ENCODE data around the gene MSRB3.

The MSRB3 gene

DNA sequence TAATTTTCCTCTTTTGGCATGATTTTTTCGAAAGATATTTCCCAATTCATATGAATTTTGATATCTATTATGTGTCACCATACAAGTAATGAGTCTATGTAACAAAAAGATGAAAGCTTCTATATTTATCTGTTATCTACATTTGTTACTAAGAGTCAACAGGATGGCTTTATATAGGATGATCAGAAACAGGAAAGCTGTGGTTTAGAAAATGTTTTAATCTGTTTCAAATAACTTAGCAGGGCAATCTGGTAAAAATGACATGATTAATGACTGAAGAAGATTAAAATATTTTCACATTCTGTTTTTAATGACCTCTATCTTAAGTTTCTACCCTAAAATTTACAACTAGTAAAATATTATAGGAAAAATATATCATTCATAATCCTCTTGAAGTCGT lies 105.8 kb downstream of the MSRB3 start:
- H3K27ac ChIP-seq = no peak overlapping the region
- DNase-seq (ENCODE audit: low read depth, low spot score) = no peak

DNA sequence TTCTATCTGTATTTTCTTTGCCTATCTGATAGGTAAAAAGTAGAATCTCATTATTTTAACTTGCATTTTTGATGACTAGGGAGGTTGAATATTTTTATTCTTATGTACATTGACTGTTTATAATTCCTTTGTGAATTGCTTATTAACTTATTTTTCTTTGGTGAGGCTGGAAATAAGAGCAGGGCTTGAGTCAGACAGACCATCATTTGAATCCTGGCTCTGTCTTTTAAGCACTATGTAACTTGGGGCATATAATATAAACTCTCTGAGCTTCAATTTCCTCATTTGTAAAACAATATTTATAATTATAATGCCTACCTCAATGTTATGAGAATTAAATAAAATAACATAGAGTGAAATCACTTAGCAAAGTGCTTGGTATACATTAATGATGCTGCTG lies 108.9 kb downstream of the MSRB3 start:
- no peak overlapping the region for H3K27ac ChIP-seq
- no peak for DNase-seq (ENCODE audit: low read depth, low spot score)

DNA sequence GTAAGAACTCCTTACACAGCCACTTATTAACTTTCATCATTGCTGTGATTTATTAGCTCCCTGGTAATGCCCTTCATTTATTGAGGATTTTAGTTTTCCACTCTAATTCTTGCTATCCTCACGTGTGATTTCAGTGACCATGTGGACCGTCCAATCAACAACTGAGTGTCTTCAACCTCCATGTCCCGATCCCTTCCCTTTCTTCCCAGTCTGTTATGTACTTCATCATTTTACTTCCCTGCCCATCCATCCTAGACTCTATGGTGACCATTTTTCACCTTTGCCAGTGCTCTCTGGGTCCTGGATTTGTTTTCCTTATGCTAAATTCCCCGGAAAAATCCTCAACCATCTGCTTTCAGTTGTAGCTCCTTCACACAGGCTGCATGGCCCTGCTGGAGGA lies 111.0 kb downstream of the MSRB3 start:
- no peak for DNase-seq (ENCODE audit: low read depth, low spot score)

DNA sequence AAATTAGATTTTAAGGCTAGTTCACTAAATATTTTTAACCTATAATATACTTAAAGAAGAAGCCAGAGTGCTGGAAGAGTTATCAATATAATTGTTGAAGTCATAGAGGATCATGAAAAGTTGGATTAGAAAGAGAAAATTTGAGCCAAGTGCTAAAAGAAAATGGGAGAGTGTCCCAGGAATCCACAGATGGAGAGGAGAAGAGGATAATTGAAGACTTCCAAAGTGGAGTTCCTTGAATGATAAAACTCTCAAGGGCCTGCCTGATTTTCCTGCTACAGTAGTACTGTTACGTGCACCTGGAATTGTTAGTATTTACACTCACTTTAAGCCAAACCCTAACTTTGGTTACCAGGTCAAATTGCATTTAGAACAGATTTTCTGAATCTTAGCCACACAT lies 113.2 kb downstream of the MSRB3 start:
- H3K27ac ChIP-seq = no peak overlapping the region
- no peak for DNase-seq (ENCODE audit: low read depth, low spot score)

More for the DNA sequence above, 111.0 kb downstream of the MSRB3 start:
- H3K27ac ChIP-seq = no peak overlapping the region

DNA sequence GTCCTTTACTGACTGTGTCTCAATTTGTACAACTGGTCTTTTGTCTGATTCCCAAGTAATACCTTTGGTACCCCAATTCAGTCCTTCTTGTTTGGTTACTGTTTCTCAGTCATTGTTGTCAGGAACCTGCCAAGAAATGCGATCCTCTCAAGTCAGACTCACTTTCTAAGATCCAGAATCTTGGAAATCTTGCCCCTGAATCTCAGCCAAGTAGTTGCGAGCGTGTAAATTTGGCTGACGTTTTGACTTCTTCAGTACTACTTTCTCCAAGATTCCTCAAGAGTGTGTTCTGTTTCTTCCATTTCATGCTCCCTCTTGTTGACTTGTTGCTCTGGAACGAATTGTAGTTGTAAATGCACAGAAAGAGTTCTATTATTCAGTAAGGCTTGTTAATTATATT lies 114.0 kb downstream of the MSRB3 start:
- no peak for DNase-seq (ENCODE audit: low read depth, low spot score)

DNA sequence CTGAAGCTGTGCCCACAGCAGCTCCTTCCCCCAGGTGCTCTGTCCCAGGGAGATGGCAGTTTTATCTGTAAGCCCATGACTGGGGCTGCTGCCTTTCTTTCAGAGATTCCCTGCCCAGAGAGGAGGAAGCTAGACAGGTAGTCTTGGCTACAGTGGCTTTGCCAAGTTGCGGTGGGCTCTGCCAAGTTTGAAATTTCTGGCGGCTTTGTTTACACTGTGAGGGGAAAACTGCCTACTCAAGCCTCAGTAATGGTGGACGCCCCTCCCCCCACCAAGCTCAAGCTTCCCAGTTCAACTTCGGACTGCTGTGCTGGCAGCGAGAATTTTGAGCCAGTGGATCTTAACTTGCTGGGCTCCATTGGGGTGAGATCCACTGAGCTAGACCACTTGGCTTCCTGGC lies 124.7 kb downstream of the MSRB3 start:
- no peak for DNase-seq (ENCODE audit: low read depth, low spot score)
- no peak overlapping the region for H3K27ac ChIP-seq

More for the DNA sequence above, 114.0 kb downstream of the MSRB3 start:
- H3K27ac ChIP-seq = no peak overlapping the region

DNA sequence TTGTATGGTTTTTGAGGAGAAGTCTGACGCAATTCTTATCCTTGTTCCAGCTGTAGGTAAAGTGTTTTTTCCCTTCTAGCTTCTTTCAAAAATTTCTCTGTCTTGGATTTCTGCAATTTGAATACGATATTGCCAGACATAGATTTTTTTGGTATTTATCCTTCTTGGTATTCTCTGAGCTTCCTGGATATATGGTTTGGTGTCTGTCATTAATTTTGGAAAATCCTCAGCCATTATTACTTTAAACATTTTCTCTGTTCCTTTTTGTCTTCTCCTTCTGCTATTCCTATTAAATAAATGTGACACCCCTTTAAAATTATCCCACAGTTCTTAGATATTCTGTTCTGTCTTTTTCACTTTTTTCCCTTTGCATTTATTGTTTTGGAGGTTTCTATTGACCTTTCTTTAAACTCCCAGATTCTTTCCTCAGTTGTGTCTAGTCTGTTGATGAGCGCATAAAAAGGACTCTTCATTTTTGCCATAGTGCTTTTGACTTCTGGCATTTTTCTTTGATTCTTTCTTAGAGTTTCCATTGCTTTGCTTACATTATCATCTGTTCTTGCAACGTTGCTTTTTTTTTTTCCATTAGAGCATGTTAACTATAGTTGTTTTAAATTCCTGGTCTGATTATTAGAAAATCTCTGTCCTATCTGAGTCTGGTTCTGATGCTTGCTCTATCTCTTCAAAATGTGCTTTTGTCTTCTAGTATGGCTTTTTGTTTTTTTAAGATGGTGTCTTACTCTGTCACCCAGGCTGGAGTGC lies 129.1 kb downstream of the MSRB3 start:
- no peak for DNase-seq (ENCODE audit: low read depth, low spot score)
- no peak overlapping the region for H3K27ac ChIP-seq

DNA sequence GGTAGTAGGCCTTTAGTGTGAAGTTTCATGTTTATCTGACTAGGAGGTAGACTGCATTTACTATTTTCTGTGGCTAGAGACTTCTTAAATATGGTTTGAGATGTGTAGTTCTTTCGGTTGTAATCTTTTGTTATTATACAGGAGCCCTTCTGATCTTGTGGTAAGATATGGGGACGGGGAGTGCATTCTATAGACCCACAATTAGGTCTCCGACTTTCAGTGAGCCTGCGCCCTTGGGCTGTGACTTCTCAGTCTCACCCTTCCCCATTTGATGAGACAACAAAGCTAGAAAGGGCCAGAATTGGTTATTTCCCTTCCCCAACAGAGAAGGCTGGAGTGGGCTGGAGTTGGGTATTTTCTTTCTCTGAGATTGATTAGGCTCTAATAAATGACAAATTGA lies 130.0 kb downstream of the MSRB3 start:
- DNase-seq (ENCODE audit: low read depth, low spot score) = no peak
- H3K27ac ChIP-seq = no peak overlapping the region

DNA sequence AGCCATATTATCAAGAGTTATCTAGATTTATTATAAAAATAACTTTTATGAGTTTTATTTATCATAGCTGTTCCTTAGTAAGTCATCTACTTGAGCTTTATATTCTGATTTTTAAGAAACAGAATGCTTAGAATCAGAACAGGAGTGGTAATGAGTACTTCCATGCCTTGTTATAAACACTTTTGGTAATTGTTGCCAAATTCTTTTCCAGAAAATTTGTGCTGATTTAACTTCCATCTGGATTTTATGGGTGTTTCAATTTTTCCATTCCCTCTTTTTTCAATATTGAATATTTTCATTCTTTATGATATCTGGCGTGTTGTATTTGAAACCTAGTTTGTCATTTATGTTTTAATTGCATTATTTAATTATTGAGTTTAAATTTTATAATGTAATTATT lies 131.2 kb downstream of the MSRB3 start:
- DNase-seq (ENCODE audit: low read depth, low spot score) = no peak
- H3K27ac ChIP-seq = no peak overlapping the region

DNA sequence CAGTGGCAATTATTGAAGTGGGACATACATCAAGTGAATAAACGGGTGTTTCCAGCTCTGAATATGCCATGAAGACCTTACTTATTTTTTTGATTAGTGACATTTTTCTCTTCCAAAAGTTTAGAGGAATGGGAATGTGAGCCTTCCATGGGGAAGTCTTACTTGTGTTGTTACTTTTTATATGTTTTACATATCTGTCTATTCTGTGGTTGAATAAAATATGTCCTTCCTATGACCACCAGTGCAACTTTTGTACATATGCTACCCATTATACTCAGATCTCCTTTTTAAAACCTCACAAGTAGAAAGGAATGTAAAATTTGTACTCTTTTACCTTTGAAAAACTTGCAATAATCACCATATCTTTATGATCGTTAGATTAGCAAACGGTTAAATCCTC lies 132.7 kb downstream of the MSRB3 start:
- no peak for DNase-seq (ENCODE audit: low read depth, low spot score)
- H3K27ac ChIP-seq = no peak overlapping the region

DNA sequence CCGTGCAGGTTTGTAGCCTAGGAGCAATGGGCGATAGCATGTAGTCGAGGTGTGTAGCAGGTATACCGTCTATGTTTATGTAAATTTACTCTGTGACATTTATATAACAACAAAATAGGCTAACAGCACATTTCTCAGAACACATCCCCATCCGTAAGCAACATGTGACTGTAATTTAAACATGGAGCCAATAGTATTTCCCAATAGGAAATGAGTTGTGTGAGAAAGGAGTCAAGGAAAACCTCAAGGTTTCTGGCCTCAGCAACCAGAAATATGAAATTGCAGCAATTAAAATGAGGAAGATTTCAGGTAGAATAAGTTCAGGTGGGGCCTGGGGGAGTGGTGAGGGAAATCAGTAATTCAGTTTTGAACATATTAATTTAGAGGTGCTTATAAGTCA lies 136.0 kb downstream of the MSRB3 start:
- no peak for DNase-seq (ENCODE audit: low read depth, low spot score)
- no peak overlapping the region for H3K27ac ChIP-seq

DNA sequence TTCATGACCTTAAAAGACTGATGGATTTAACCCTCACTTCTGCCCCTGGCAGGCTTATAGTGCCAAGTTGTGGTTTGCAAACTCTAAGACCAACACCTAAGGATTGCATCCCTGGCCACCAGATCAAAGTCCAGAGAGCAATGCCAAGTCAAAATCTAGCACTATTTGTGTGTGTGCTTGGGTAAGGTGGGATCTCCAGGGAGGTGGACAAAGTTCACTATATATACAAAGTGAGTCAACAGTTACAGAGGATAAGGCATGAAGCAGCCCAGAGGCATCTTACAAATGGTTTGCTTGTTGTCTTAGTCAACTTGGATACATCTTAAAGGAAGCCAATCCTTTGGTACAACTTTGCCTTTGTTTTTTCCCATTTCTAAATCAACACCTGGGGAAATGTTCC lies 137.3 kb downstream of the MSRB3 start:
- DNase-seq (ENCODE audit: low read depth, low spot score) = no peak
- H3K27ac ChIP-seq = no peak overlapping the region

DNA sequence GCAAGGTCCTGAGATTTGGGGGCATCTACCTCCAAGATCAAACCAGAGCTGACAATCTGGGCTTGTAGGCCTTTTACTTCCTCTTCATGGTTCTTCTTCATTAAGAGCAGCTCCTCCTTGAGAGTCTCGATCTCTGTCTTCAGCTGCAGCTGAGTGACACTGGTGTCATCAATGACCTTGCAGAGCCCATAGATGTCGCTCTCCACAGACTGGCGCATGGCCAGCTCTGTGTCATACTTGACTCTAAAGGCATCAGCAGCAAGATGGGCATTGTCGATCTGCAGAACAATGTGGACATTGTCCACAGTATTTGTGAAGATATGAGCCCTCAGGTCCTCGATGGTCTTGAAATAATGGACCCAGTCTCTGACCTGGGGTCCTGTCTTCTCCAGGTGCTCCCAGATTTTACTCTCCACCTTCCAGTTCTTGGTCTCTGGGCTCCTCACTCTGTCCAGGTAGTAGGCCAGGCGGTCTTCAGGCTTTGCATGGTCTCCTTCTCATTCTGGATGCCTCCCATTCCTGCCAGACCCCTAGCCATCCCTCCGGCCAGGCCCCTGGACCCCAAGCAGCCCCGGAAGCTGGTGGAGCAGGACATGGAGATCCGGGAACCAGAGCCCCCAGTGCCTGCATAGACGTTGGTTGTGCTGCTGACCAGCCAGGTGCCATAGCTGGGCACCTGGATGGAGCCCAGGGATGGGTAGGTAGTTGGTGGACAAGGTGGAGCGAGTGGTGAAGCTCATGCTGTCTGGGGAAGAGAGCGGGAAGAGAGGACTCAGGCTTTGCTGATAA lies 141.0 kb downstream of the MSRB3 start:
- no peak overlapping the region for H3K27ac ChIP-seq
- DNase-seq (ENCODE audit: low read depth, low spot score) = no peak

DNA sequence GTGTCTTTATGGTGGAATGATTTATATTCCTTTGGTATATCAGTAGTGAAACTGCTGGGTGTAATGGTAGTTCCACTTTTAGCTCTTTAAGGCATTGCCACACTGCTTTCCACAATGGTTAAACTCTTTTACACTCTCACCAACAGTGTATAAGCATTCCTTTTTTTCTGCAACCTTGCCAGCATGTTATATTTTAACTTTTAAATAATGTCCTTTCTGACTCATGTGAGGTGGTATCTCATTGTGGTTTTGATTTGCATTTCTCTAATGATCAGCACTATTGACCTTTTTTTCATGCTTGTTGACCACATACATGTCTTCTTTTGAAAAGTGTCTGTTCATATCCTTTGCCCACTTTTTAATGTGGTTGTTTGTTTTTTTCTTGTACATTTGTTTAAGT lies 142.5 kb downstream of the MSRB3 start:
- DNase-seq (ENCODE audit: low read depth, low spot score) = no peak
- H3K27ac ChIP-seq = no peak overlapping the region

DNA sequence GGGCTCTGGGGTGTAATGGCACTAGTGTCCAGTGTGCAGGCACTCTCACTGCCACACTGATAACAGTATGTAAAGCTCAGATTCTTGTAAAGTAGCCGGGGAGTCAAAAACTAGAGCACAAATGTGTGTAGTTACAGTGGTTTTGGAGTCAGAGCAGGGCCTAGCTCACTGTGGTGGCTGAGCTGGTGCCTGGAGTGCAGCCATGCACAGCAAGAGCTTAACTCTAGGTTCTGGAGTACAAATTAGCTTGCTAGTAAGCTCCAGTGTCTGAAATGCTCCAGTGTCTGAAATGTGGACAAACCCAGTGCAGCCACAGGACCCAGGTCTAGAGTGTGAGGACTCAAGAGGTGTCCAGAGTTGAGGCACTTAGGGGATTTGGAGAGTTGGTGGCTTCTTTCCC lies 149.2 kb downstream of the MSRB3 start:
- no peak for DNase-seq (ENCODE audit: low read depth, low spot score)
- no peak overlapping the region for H3K27ac ChIP-seq

DNA sequence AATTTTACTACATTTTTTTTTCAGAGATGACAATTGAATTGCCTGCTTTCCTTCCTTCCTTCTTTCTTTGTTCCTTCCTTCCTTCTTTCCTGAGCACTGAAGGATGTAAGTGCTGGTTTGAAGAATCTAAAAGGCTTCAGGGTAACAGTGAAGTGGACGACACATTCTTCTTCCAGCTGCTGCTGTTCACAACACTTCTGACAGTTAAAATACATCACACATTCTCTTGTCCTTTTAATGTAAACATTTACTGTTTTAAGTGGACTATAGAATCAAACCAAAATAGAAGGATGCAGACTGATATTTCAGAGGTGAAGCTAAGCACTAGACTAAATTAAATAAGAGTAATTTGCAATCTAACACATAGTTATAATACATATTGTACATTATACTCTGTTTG lies 151.5 kb downstream of the MSRB3 start:
- no peak for DNase-seq (ENCODE audit: low read depth, low spot score)
- peak overlapping the region; percentile 68 for H3K27ac ChIP-seq

DNA sequence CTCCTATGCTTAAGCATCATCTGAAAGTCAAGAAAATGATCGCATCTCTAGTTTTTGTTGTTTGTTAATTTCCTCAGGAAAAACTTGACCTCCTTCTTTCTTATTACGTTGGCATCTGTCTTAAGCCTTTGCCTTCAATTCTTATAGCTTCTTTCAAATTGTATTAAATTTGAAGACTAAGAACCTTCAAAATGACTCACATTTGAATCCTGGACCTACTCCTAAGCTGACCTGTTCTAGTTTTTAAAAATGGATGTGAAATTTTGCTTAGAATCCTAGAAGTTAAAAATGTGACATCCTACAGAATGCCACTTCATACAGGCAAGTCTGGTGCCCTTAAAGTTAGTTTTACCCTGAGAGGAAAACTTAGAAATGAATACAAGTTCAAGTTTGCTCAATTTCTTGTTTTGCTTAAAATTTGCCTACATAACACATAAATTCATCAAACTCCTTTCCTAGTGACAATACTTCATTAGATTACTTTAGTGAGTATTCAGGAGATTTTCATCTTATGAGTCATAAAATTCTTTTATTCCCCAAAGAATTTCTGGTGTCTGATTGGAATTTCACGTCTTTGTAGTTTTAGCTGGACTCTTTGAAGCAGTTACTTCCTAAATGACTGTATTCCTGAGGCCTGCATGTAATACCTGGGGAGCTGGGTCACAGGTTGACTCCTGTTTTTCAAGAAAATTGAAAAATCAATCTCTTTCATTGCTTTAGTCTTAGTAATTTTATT lies 152.3 kb downstream of the MSRB3 start:
- H3K27ac ChIP-seq = peak overlapping the region; percentile 68
- no peak for DNase-seq (ENCODE audit: low read depth, low spot score)

DNA sequence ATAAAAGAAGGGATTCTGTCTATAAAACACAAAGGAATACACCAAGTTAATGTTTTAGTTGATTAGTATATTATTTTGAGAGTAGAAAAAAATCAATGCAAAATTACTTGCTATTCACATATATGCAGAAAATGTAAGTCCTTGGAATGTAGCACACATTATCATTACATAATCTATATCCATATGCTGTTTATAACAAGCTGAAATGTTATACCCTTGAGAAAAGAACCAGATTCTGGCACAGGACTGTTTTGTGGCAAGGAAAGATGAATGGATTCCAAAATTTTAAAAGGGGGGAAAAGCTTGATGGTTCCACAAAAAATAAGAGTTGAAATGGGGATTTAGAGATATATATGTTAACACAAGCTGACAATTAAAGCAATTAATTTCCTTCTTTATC lies 153.6 kb downstream of the MSRB3 start:
- H3K27ac ChIP-seq = no peak overlapping the region
- DNase-seq (ENCODE audit: low read depth, low spot score) = no peak

DNA sequence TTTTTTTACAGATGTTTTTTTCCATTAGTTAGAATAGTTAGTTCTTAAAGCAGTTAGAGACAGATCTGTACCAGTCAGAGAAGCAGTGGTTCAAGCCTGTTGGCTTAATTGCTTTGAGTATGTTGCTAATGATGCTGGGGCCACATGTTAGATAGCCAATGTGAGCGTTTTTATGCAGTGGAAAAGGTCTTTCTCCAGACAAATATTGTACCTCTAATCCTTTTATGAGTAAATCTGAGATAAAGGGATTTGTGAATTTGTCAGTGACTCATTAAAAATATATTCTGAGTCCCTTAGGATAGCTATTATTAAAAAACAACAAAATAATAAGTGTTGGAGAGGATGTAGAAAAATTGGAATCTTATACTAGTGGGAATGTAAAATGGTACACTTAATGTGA lies 154.2 kb downstream of the MSRB3 start:
- no peak for DNase-seq (ENCODE audit: low read depth, low spot score)
- H3K27ac ChIP-seq = no peak overlapping the region

DNA sequence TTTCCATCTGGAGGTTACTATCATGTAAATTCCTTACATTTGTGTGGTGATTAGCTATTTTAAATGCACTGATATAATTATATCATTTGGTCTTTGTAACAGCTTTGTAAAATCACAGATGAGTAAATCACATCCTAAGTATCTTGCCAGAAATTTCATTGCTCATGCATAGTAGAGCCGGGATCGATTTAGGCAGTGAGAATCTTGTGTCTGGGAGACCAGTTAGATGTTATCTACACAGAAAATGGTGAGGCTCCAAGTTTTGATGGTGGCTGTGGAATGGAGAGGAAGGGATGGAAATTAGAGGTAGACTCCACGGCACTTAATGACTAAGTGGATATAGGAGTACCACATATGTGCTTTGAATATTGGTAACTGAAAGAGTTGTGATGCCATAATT lies 156.3 kb downstream of the MSRB3 start:
- H3K27ac ChIP-seq = no peak overlapping the region

DNA sequence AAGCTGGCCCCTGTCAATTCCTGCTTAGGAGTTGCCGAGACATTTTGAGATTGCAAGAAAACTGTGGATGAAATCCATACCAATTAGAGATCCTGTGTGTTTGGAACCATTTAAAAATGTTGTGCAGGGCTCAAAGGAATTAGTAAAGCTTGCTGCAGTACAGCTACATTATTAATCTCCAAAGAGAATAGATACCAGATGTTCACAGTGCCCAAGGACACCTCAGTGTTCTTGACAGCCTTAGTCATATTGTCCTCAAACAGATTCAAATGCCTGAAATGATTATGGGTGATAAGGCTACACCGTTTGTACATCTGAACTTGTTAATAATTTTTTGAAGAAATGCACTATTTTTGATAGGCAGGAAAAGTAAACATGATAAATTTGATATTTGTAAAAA lies 164.6 kb downstream of the MSRB3 start:
- DNase-seq (ENCODE audit: low read depth, low spot score) = no peak
- H3K27ac ChIP-seq = no peak overlapping the region

More for the DNA sequence above, 156.3 kb downstream of the MSRB3 start:
- no peak for DNase-seq (ENCODE audit: low read depth, low spot score)

All from epithelial cell of prostate (primary cell).